Retinal pigment epithelial cell (primary cell): ENCODE data around the gene TRUB1.

ENCODE experiments used
- DNase-seq: peaks from one replicate; pipeline ENCODE4 v3.0.0-alpha.2; 2010; ENCODE audit warnings: low read depth
- H3K4me3 ChIP-seq: 2 replicates; pipeline ENCODE4 v1.5.1; 2011; ENCODE audit warnings: mild to moderate bottlenecking, low read length, control low read depth, moderate library complexity
- TF ChIP-seq, protein P1 (sequence below): conservative IDR thresholded peaks from 2 replicates; pipeline ENCODE4 v1.5.1; 2011; ENCODE audit warnings: low read depth, low read length, control low read depth, inconsistent platforms

The TRUB1 gene

GRCh38 chr10:115003396-115003795 is 65.4 kb downstream of the TRUB1 start:
- no peak overlapping the region for H3K4me3 ChIP-seq
- TF ChIP-seq, protein P1, sequence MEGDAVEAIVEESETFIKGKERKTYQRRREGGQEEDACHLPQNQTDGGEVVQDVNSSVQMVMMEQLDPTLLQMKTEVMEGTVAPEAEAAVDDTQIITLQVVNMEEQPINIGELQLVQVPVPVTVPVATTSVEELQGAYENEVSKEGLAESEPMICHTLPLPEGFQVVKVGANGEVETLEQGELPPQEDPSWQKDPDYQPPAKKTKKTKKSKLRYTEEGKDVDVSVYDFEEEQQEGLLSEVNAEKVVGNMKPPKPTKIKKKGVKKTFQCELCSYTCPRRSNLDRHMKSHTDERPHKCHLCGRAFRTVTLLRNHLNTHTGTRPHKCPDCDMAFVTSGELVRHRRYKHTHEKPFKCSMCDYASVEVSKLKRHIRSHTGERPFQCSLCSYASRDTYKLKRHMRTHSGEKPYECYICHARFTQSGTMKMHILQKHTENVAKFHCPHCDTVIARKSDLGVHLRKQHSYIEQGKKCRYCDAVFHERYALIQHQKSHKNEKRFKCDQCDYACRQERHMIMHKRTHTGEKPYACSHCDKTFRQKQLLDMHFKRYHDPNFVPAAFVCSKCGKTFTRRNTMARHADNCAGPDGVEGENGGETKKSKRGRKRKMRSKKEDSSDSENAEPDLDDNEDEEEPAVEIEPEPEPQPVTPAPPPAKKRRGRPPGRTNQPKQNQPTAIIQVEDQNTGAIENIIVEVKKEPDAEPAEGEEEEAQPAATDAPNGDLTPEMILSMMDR: no peak
- no peak for DNase-seq

DNA sequence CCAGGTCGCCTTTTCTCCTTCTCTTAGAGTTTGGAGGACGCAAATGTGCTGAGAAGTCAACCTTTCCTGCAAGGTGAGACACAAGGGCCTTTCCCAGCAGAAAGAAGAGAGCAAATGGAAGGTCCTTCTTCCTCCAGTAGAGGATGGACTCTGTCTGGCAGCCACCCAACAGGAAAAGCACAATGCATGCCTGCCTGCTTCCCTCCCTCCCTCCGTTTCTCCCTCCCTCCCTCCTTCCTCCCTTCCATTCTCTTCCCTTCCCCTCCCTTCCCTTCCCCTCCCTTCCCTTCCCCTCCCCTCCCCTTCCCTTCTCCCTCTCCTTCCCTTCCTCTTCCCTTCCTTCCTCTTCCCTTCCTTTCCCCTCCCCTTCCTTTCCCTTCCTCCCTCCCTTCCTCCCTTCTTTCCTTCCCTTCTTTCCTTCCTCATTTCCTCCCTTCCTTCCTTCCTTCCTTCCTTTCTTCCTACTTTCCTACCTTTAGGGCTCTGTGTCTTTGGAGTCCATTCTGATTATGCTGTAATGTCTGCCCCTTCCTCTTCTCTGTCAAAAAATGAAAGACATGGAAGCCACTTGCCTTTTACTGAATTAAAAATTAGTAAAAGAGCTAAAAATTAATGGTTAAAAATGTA is 66.4 kb downstream of the TRUB1 start:
- H3K4me3 ChIP-seq: no peak overlapping the region
- DNase-seq: no peak
- TF ChIP-seq, protein P1: no peak

DNA sequence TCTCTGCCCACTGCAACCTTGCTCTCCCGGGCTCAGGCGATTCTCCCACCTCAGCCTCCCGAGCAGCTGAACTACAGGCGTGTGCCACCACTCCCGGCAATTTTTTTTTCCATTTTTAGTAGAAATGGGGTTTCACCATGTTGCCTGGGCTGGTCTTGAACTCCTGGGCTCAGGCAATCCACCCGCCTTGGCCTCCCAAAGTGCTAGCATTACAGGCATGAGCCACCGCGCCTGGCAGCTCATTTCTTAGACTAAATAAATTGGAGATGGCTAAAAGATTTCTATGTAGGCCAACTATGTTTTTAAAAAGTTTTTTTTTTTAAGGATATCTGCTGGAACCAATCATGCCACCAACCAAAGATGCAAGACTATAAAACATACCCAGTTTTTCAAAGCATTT is 67.8 kb downstream of the TRUB1 start:
- DNase-seq: no peak
- TF ChIP-seq, protein P1: no peak
- H3K4me3 ChIP-seq: no peak overlapping the region

GRCh38 chr10:115018185-115018931 is 80.4 kb downstream of the TRUB1 start:
- no peak overlapping the region for H3K4me3 ChIP-seq
- no peak for DNase-seq
- TF ChIP-seq, protein P1: no peak

GRCh38 chr10:115020449-115020848 is 82.5 kb downstream of the TRUB1 start:
- DNase-seq: no peak
- TF ChIP-seq, protein P1: no peak
- no peak overlapping the region for H3K4me3 ChIP-seq

- no peak for DNase-seq
- no peak overlapping the region for H3K4me3 ChIP-seq
- TF ChIP-seq, protein P1: no peak
Measured at GRCh38 chr10:115022733-115023132, 84.7 kb downstream of the TRUB1 start.

DNA sequence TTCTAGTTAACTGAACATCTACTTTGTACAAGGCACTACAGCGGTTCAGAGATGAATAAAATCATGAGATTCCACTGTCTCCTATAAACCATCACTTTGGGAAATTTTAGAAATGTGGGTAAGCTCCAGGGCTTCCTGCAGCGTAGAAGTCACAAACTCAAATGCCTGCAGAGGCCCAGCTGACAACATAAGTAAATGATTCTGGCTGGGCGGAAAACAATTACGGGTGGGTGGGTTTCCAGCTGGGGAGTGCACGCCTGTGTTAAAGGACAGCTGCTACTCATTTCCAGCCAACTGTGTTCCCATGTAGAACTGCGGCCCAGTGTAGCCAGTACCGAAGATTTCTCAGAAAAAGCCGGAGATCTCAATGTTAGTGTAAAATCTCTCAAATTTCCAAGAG is 85.7 kb downstream of the TRUB1 start:
- TF ChIP-seq, protein P1: no peak
- DNase-seq: no peak

More for the DNA sequence above, 85.7 kb downstream of the TRUB1 start:
- no peak overlapping the region for H3K4me3 ChIP-seq
